Lower leg skin (tissue), 4 donors: ENCODE results near the gene AP1AR. TPM values are rescaled to one million over a fixed set of nuclear protein-coding genes. Genes with fewer than 3 reads are reported as not detected.
"Not testable (repeated sequence)": the region's sequence is repeated elsewhere in the genome, so short reads cannot be mapped to it uniquely, and the experiment has no call there.

Experiments used
- DNase-seq, 2 donors: peaks; one replicate each; pipeline ENCODE4 v3.0.0-alpha.2; 2019; ENCODE audit warnings: low spot score in 2 of 2
- H3K4me3 ChIP-seq: fragments of 200-600 bp; sonication (generic); 2 replicates; pipeline ENCODE4 v1.5.1; 2017; ENCODE audit warnings: mild to moderate bottlenecking, low read depth; ENCODE audit not compliant: poor library complexity, severe bottlenecking
- CTCF ChIP-seq, 3 donors: fragments of 450-650 bp; IDR thresholded peaks; one replicate each; pipeline ENCODE4 v1.5.1; 2016; ENCODE audit warnings: antibody characterized with exemption in 3 of 3, mild to moderate bottlenecking in 3 of 3, moderate library complexity in 2 of 3
- POLR2A ChIP-seq, 2 donors: fragments of 450-650 bp; IDR thresholded peaks; one replicate each; pipeline ENCODE4 v1.6.1; 2016 to 2017; ENCODE audit warnings: antibody characterized with exemption in 2 of 2, mild to moderate bottlenecking in 1 of 2, moderate library complexity in 1 of 2
- WGBS, 2 donors: methylation state at CpG; one replicate each; pipeline ENCODE4 v1.1.5; 2018; 5-methylcytosine and 5-hydroxymethylcytosine counted together
- intact Hi-C: fragments of 100-400 bp; cut with DNase I; formaldehyde crosslinking; loops from one replicate; pipeline ENCODE4 v1.15.0; 2023; ENCODE audit warnings: low total_unique reads
- total RNA-seq, 4 donors: library from RNA; depleted of rRNA; stranded (reverse); fragments of >200 nt; gene quantifications; one replicate each; pipeline ENCODE4 v1.1.0, GENCODE V29; 2016

AP1AR gene
- total RNA-seq, 4 donors from 2014 or later: 12.9 to 24.9 (median 17.4) TPM

GRCh38 chr4:112280386-112281056 is 48.9 kb downstream of the AP1AR start:
- WGBS, 2 donors: 79 to 85% methylated on average over 5 of the region's 5 CpGs
- no peak for DNase-seq
- H3K4me3 ChIP-seq: no peak overlapping the region
- intact Hi-C loops: no loop called here
- TF ChIP-seq CTCF (IDR thresholded peaks at IDR 0.05) (no peak), POLR2A (IDR thresholded peaks at IDR 0.05) (no peak)

DNA sequence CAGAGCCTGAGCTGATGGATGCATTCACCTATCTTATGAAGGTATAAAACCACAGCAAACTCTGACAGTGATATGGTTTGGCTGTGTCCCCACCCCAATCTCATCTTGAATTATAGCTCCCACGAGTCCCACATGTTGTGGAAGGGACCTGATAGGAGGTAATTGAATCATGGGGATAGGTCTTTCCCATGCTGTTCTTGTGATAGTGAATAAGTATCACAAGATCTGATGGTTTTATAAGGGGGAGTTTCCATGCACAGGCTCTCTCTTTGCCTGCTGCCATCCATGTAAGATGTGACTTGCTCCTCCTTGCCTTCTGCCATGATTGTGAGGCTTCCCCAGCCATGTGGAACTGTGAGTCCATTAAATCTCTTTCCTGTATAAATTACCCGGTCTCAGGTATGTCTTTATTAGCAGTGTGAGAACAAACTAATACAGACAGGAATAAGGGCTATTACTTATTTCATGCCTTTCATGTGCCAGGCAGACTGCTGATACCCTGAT is 50.4 kb downstream of the AP1AR start:
- WGBS, 2 donors: 88% methylated on average over 2 of the region's 2 CpGs
- intact Hi-C loops, DNase-seq, H3K4me3 ChIP-seq: not testable (repeated sequence)

DNA sequence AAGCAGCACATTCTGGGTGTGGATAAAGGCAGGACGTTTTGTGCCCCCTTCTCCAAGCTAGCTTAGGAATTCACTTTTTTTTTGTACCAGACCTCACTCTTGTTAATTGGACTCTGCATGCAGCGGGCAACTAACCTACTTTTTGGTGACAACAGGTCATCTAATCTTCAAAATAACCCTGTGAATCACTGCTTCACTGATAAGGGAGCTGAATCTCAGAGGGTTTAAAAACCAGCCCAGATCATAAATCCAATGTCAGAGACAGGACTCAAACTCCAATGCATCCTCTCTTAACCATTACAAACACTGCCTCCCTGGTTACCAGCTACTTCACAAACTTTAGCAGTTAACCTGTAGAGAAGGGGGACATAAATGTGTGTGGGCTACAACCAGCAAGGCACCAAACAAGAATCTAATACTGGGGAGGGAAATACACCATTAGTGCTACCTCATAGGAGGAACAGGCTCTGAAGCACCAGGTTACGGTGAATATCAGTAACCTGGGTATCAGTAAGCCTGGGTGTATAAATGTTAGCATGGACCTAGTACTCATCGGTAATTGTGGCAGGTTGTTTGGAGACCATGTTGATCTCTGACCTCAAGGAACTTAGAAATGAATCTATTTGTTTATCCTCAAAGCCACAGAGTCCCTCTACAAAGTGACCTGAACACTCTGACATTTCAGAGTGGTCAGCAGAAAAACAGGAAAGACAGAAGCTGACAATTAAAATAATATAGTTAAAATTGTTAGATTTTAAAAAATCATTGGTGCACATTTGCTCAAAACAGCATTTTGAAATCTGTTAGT is 51.5 kb downstream of the AP1AR start:
- H3K4me3 ChIP-seq: no peak overlapping the region
- intact Hi-C loops: no loop called here
- no peak for TF ChIP-seq POLR2A (IDR thresholded peaks at IDR 0.05)
- DNase-seq: no peak
- 83 to 84% methylated on average over 4 of the region's 4 CpGs for WGBS, 2 donors

DNA sequence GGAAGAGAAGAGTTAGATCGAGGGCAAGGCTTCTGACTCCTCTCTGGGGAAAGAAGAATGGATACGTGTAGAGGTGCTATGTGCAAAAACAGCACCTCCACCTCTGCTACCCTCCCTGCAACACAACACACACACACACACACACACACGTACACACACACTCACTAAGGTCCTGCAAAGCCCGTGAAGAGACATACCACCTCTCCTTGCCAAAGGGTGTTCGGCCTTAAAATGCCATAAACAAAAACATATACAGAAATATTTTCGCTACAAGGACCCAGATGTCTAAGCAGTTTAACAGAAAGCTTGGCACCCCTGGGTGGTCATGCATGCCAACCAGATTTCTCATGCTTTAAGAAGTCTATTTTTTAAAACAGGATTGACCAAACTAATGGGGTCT is 52.6 kb downstream of the AP1AR start:
- intact Hi-C loops: no loop called here
- whole genome bisulfite sequencing, 2 donors: 15 to 16% methylated on average over 6 of the region's 6 CpGs

DNA sequence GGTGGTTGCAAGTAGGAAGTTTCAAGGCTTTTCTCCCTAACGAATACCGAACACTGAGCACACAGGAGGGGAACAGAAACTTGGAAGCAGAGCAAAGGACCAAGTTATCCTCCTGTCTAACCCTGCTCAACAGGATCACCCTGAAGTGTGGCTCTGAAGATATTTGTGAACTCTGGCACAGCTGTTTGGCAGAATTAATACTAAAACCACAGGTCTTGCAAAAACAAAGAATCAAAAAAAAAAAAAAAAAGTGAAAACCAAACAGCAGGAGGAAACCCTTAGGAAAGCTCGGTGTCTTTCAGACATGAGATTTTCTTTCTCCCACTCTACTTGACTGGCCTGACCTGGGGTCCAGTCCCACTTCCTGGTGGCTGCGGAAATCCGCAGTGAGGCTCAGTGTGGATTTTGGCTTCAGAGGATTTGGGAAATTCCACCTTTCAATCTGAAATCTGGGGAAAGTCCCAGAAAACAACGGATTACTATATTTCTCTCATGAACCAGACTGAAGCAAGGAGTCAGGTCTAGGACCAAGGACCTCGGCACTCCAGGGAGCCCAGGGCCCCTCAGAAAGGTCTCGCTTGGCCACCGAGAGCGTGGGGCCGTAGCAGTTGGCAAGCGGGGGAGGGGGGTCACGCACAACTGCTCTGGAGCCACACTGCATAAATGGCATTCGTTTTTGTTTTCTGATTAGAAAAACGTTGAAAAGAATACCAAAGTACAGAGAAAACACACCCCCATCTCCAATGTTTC is 53.2 kb downstream of the AP1AR start:
- DNase-seq: no peak
- TF ChIP-seq CTCF (IDR thresholded peaks at IDR 0.05): no peak
- no peak for TF ChIP-seq POLR2A (IDR thresholded peaks at IDR 0.05)
- 0 to 2% methylated on average over 15 of the region's 15 CpGs for WGBS, 2 donors
- H3K4me3 ChIP-seq: peak overlapping the region; percentile 65
- intact Hi-C loops: no loop called here

More for the DNA sequence above, 52.6 kb downstream of the AP1AR start:
- TF ChIP-seq POLR2A (IDR thresholded peaks at IDR 0.05): no peak
- no peak for TF ChIP-seq CTCF (IDR thresholded peaks at IDR 0.05)
- no peak for DNase-seq
- H3K4me3 ChIP-seq: no peak overlapping the region

DNA sequence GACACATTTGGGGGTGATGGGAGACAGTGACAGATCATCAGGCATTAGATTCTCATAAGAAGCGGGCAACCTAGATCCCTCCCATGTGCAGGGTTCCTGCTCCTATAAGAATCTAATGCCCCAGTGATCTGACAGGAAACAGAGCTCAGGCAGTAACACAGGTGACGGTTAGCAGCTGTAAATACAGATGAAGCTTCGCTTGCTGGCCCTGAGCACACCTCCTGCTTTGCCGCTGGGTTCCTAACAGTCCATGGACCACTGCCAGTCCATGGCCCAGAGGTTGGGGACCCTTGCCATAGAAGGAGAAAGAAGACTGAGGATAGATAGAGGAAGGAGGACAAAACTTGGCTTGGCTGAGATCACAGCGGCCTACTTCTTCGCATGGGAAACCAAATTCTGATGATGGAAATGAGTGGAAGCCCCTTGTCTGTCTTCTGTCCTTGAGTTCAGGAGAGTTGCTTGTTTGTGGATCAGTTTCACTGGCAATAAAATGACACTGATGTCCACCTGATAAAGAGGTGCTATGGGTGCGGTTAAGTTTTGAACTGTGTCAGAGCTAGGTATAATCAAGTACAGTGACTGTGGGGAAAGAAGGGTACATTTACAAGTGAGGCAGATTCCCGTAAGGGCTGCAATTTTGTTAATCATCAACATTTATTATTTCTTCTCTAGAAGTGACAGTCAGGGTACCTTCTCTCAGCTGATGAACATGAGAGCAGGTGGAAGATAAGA is 55.8 kb downstream of the AP1AR start:
- no peak overlapping the region for H3K4me3 ChIP-seq
- WGBS, 2 donors: 93 to 94% methylated on average over 8 of the region's 8 CpGs
- no peak for TF ChIP-seq CTCF (IDR thresholded peaks at IDR 0.05)
- TF ChIP-seq POLR2A (IDR thresholded peaks at IDR 0.05): no peak
- no peak for DNase-seq
- intact Hi-C loops: no loop called here
